ENCODE measurements around the gene SERP2. TPM values are rescaled to one million over a fixed set of nuclear protein-coding genes. Genes with fewer than 3 reads are reported as not detected.

Gene SERP2
- total and polyA plus RNA-seq, 9 of the 15 experiments (the other 6 are each of a cell fraction or from before 2014, with no cell fraction given): 0.13 TPM; not detected in 8

- 47% methylated on average over 9 of the region's 11 CpGs for WGBS (ENCODE audit: insufficient coverage, low coverage, missing lambda C conversion rate)
- CTCF ChIA-PET (ENCODE audit: low intra/inter-chr PET ratio): no interaction called here
- no peaks in the 10 kb centered on the region for H3K9me1 ChIP-seq (ENCODE audit: control insufficient read depth, insufficient read depth, low read length)
- no peak overlapping the region for H2AFZ ChIP-seq (ENCODE audit: low read depth, low read length)
- no peaks in the 10 kb centered on the region for H3K79me2 ChIP-seq (ENCODE audit: control insufficient read depth, insufficient read depth, low read length)
- no peak for DNase-seq (ENCODE audit: extremely low read depth in 1 of 4, low spot score in 3 of 4)
- no peak overlapping the region for H3K4me3 ChIP-seq
- H3K27me3 ChIP-seq (ENCODE audit: control insufficient read depth in 2 of 2, insufficient read depth in 2 of 2, low read length in 2 of 2): no peaks in the 10 kb centered on the region; a peak in 1 of 5 replicates
- H3K36me3 ChIP-seq (ENCODE audit: control insufficient read depth, insufficient read depth, low read length): no peaks in the 10 kb centered on the region
- no peak overlapping the region for H3K4me2 ChIP-seq (ENCODE audit: insufficient read depth, low read length)
- no peak overlapping the region for H3K27ac ChIP-seq (ENCODE audit: extremely low read depth, low read depth, low read length)
- intact Hi-C loops (cut with micrococcal nuclease): no loop called here
- no peak for FAIRE-seq
- no TSS peak for BruUV-seq (replicated peaks)
- H3K4me1 ChIP-seq (replicated peaks in 1 of 2; ENCODE audit: control insufficient read depth in 2 of 2, insufficient read depth in 2 of 2, low read length in 2 of 2): peaks cover 3 to 12% of the 10 kb centered on the region in 2 experiments; a peak in 4 of 5 replicates
- no peak for ATAC-seq
- no peak overlapping the region for H3K9ac ChIP-seq (ENCODE audit: insufficient read depth in 1 of 2, low read depth in 2 of 2, low read length in 2 of 2)
- in situ Hi-C loops (cut with MboI): no loop called here
- H3K9me3 ChIP-seq (replicated peaks; ENCODE audit: control insufficient read depth, insufficient read depth, low read depth, low read length): no peaks in the 10 kb centered on the region
- POLR2A ChIA-PET: no interaction called here
- no peaks in the 10 kb centered on the region for H4K20me1 ChIP-seq (replicated peaks; ENCODE audit: control insufficient read depth, insufficient read depth, low read length)
- TF ChIP-seq ZSCAN32 (CRISPR knock-in tag; IDR thresholded peaks at IDR 0.05): no peak
- TF ChIP-seq NCOA2 (IDR thresholded peaks at IDR 0.05; ENCODE audit: partially characterized antibody in 2 of 2): no peak
- TF ChIP-seq CHAMP1 (IDR thresholded peaks at IDR 0.05): no peak
- no peak for TF ChIP-seq PHTF2 (CRISPR knock-in tag; IDR thresholded peaks at IDR 0.05)
- no peak for TF ChIP-seq BRD9 (IDR thresholded peaks at IDR 0.05; ENCODE audit: low read depth, partially characterized antibody)
- TF ChIP-seq BCLAF1 (IDR thresholded peaks at IDR 0.05; ENCODE audit: borderline replicate concordance in 1 of 2, control insufficient read depth in 1 of 2, low read depth in 2 of 2, low read length in 1 of 2): no peak
- TF ChIP-seq TBL1XR1 (IDR thresholded peaks at IDR 0.05; ENCODE audit: low read length in 2 of 2): no peak
- TF ChIP-seq CLOCK (CRISPR knock-in tag; IDR thresholded peaks at IDR 0.05; ENCODE audit: borderline replicate concordance): no peak
- TF ChIP-seq ZNF561 (CRISPR knock-in tag; conservative IDR thresholded peaks at IDR 0.05): no peak
- TF ChIP-seq POLR2AphosphoS2 (IDR thresholded peaks at IDR 0.05; ENCODE audit: low read length): no peak
- TF ChIP-seq TSC22D4 (tag; IDR thresholded peaks at IDR 0.05): no peak
- TF ChIP-seq PTTG1 (tag; IDR thresholded peaks at IDR 0.05; ENCODE audit: low read depth): no peak
- no peak for TF ChIP-seq NFATC3 (IDR thresholded peaks at IDR 0.05)
These were observed 9.8 kb upstream of the SERP2 start for GRCh38 chr13:44363631-44364344.

Measured in K562 (cell line).